ENCODE measurements around the gene MPZL1.

GRCh38 chr1:167833904-167834303 lies 112.1 kb downstream of the MPZL1 start:
- TF ChIP-seq CTCF (IDR thresholded peaks at IDR 0.05; ENCODE audit: borderline replicate concordance, extremely low read depth, low read length, poor library complexity, severe bottlenecking), result no peak
- TF ChIP-seq EZH2 (IDR thresholded peaks at IDR 0.05; ENCODE audit: borderline replicate concordance, low read depth, low read length, severe bottlenecking), result no peak

Data from DND-41 (cell line).